GM12878 (cell line): Measurements from ENCODE around the gene PRR5L. TPM values are rescaled to one million over a fixed set of nuclear protein-coding genes. Genes with fewer than 3 reads are reported as not detected.

Experiments
- ATAC-seq: fragments of 200-7000 bp; cut with Tn5 transposase; 3 replicates; pipeline ENCODE4 v1.9.1; 2020; ENCODE audit warnings: mild to moderate bottlenecking, moderate library complexity
- BruUV-seq: library from RNA; stranded (reverse); fragments of 400-500 nt; replicated peaks from 2 replicates; lab custom pipeline; 2021; lab: Mats Ljungman, UMichigan
- CTCF ChIA-PET: fragments of 300-600 bp; sonication (Branson Sonifier 250); formaldehyde crosslinking; extraction: SDS; loops from one replicate; lab custom pipeline; 2021; ENCODE audit warnings: inconsistent platforms; lab: Yijun Ruan, JAX
- POLR2A ChIA-PET: fragments of 350-600 bp; formaldehyde crosslinking; extraction: SDS; loops from one replicate; lab custom pipeline; 2021; ENCODE audit warnings: inconsistent platforms; lab: Charles Lee
- RAD21 ChIA-PET: fragments of 300-600 bp; sonication (Branson Sonifier 250); formaldehyde crosslinking; loops from one replicate; lab custom pipeline; 2023; ENCODE audit warnings: antibody characterized with exemption; ENCODE audit not compliant: unreplicated experiment; lab: Charles Lee
- SMC1A ChIA-PET: fragments of 300-600 bp; sonication (Branson Sonifier 250); formaldehyde crosslinking; loops from one replicate; lab custom pipeline; 2023; ENCODE audit not compliant: unreplicated experiment, uncharacterized antibody; lab: Charles Lee
- DNase-seq: peaks from one replicate; pipeline ENCODE4 v3.0.0-alpha.2; 2011; ENCODE audit warnings: low read depth, low spot score
- FAIRE-seq: peaks from 3 replicates; lab custom pipeline; 2011; peaks lifted over from hg19 to GRCh38; lab: Jason Lieb, UNC
- H2AFZ ChIP-seq: 2 replicates; pipeline ENCODE4 v1.6.0; 2011; ENCODE audit warnings: low read depth, low read length, control low read depth; ENCODE audit not compliant: control insufficient read depth
- H3K27ac ChIP-seq: 2 replicates; pipeline ENCODE4 v1.5.1; 2011; ENCODE audit warnings: control low read depth; ENCODE audit not compliant: control insufficient read depth, insufficient read depth
- H3K27me3 ChIP-seq, 2 experiments: replicated peaks in 1 of 2; 2 replicates each; pipeline versions ENCODE4 v1.6.0 to v1.6.1; 2011; ENCODE audit warnings: low read length in 1 of 2; ENCODE audit not compliant: control insufficient read depth in 2 of 2, insufficient read depth in 2 of 2
- H3K36me3 ChIP-seq, 2 experiments: 2 replicates each; pipeline ENCODE4 v1.5.1; 2011; ENCODE audit warnings: low read length in 1 of 2; ENCODE audit not compliant: control insufficient read depth in 2 of 2, insufficient read depth in 2 of 2
- H3K4me1 ChIP-seq: 2 replicates; pipeline ENCODE4 v1.6.1; 2011; ENCODE audit warnings: mild to moderate bottlenecking, low read length, moderate library complexity, mixed read lengths; ENCODE audit not compliant: control insufficient read depth, insufficient read depth
- H3K4me2 ChIP-seq: 2 replicates; pipeline ENCODE4 v1.6.0; 2011; ENCODE audit warnings: control low read depth; ENCODE audit not compliant: control insufficient read depth, insufficient read depth
- H3K4me3 ChIP-seq: fragments of 200-600 bp; sonication (generic); 2 replicates; pipeline ENCODE4 v1.5.1; 2016
- H3K79me2 ChIP-seq: 2 replicates; pipeline ENCODE4 v1.6.0; 2011; ENCODE audit warnings: low read length; ENCODE audit not compliant: control insufficient read depth, insufficient read depth
- H3K9ac ChIP-seq: 2 replicates; pipeline ENCODE4 v1.8.0; 2011; ENCODE audit warnings: low read length, control low read depth, mixed read lengths; ENCODE audit not compliant: control insufficient read depth, insufficient read depth
- H3K9me3 ChIP-seq: replicated peaks from 3 replicates; pipeline ENCODE4 v1.5.1; 2011; ENCODE audit warnings: mild to moderate bottlenecking, low read length; ENCODE audit not compliant: control insufficient read depth, insufficient read depth
- H4K20me1 ChIP-seq: 2 replicates; pipeline ENCODE4 v1.6.0; 2011; ENCODE audit not compliant: control insufficient read depth, insufficient read depth
- BHLHE40 ChIP-seq, 2 experiments: fragments of 450-650 bp in 1 of 2; IDR thresholded peaks; 2 replicates each; pipeline ENCODE4 v1.6.1; 2011 to 2017; ENCODE audit warnings: low read depth in 2 of 2, borderline replicate concordance in 1 of 2, improper control_type of control experiment in 1 of 2, low read length in 1 of 2, mild to moderate bottlenecking in 1 of 2
- BMI1 ChIP-seq: fragments of 450-650 bp; IDR thresholded peaks from 2 replicates; pipeline ENCODE4 v1.6.1; 2016; ENCODE audit warnings: mild to moderate bottlenecking, moderate library complexity, borderline replicate concordance
- EED ChIP-seq: sonication (generic); IDR thresholded peaks from 2 replicates; pipeline ENCODE4 v1.6.1; 2016; ENCODE audit warnings: antibody characterized with exemption, low read depth
- KAT2A ChIP-seq: conservative IDR thresholded peaks from 2 replicates; pipeline ENCODE4 v1.6.1; 2011; ENCODE audit warnings: low read depth, low read length; ENCODE audit not compliant: control insufficient read depth
- MYB ChIP-seq: fragments of 150-350 bp; IDR thresholded peaks from 2 replicates; pipeline ENCODE4 v1.6.1; 2014; ENCODE audit warnings: mild to moderate bottlenecking, low read depth, low read length, borderline replicate concordance
- NBN ChIP-seq: fragments of 450-650 bp; IDR thresholded peaks from 2 replicates; pipeline ENCODE4 v1.6.1; 2016
- POLR2A ChIP-seq: IDR thresholded peaks from 2 replicates; pipeline ENCODE4 v1.6.1; 2011; ENCODE audit warnings: low read depth, mild to moderate bottlenecking, low read length
- SIX5 ChIP-seq: IDR thresholded peaks from 2 replicates; pipeline ENCODE4 v1.6.1; 2011; ENCODE audit warnings: mild to moderate bottlenecking, low read depth, low read length, moderate library complexity; ENCODE audit not compliant: severe bottlenecking
- SP1 ChIP-seq: IDR thresholded peaks from one replicate; pipeline ENCODE4 v1.6.1; 2011; ENCODE audit warnings: low read depth, low read length
- STAT3 ChIP-seq: IDR thresholded peaks from 2 replicates; pipeline ENCODE4 v1.6.1; 2011; ENCODE audit warnings: low read depth, low read length, improper control_type of control experiment
- ZNF384 ChIP-seq: IDR thresholded peaks from 2 replicates; pipeline ENCODE4 v1.6.1; 2012; ENCODE audit warnings: low read depth, mild to moderate bottlenecking, low read length, improper control_type of control experiment, borderline replicate concordance
- ZNF622 ChIP-seq: fragments of 450-650 bp; IDR thresholded peaks from 2 replicates; pipeline ENCODE4 v1.6.1; 2017; ENCODE audit warnings: mild to moderate bottlenecking, inconsistent platforms
- ZZZ3 ChIP-seq: IDR thresholded peaks from 2 replicates; pipeline ENCODE4 v1.6.1; 2011; ENCODE audit warnings: low read depth; ENCODE audit not compliant: control insufficient read depth, insufficient read length
- WGBS: methylation state at CpG from one replicate; pipeline ENCODE4 v1.1.6; 2016; ENCODE audit warnings: low lambda C conversion rate; ENCODE audit not compliant: insufficient replicate concordance, insufficient coverage; ENCODE audit errors: missing lambda C conversion rate; 5-methylcytosine and 5-hydroxymethylcytosine counted together
- in situ Hi-C: fragments of 300-500 bp; cut with MboI; formaldehyde crosslinking; loops from 9 replicates; pipeline ENCODE4 v1.14.3; 2018; ENCODE audit warnings: mixed read lengths
- intact Hi-C: fragments of 100-400 bp; cut with micrococcal nuclease; formaldehyde crosslinking; loops from one replicate; pipeline ENCODE4 v1.14.2; 2022; ENCODE audit not compliant: unreplicated experiment
- polyA plus RNA-seq, 11 experiments: library from polyadenylated mRNA; depleted of rRNA in 4 of 11; unstranded in 6 of 11; stranded (reverse) in 5 of 11; fragments of >200 nt; fragmentation: Nextera tagmentation in 4 of 11; fragmentation: Illumina TruSeq in 1 of 11; extraction: Ambion mirVana in 4 of 11; extraction: Trizol in 1 of 11; gene quantifications; 1 replicate in 1 of 11; 2 replicates in 10 of 11; pipeline versions ENCODE4 v1.2.1 to v1.2.3, GENCODE V29; 2011 to 2016; ENCODE audit warnings: inconsistent platforms in 2 of 11, missing spikeins in 2 of 11, low read depth in 1 of 11
- total RNA-seq, 4 experiments: library from RNA; depleted of rRNA in 3 of 4; stranded (reverse); fragments of >200 nt in 3 of 4; fragmentation: Illumina TruSeq in 1 of 4; extraction: Trizol in 1 of 4; gene quantifications; 2 replicates each; pipeline versions ENCODE4 v1.2.1 to v1.2.3, GENCODE V29; 2013 to 2021
- TF ChIP-seq, protein P1 (sequence below): fragments of 450-650 bp; IDR thresholded peaks from 2 replicates; pipeline ENCODE4 v1.6.1; 2018; ENCODE audit warnings: mild to moderate bottlenecking, low read depth, moderate library complexity; ENCODE audit not compliant: partially characterized antibody
- TF ChIP-seq, protein P2 (sequence below): IDR thresholded peaks from 2 replicates; pipeline ENCODE4 v1.6.1; 2011; ENCODE audit warnings: mild to moderate bottlenecking, low read depth, low read length, moderate library complexity; ENCODE audit not compliant: insufficient replicate concordance
- TF ChIP-seq, protein P3 (sequence below): IDR thresholded peaks from 2 replicates; pipeline ENCODE4 v1.6.1; 2011; ENCODE audit warnings: low read depth, low read length, improper control_type of control experiment, borderline replicate concordance

PRR5L gene
- total and polyA plus RNA-seq, 10 of the 15 experiments (the other 5 are each of a cell fraction or from before 2014, with no cell fraction given), result 0.11 to 4.2 (median 0.67) TPM; not detected in 1

DNA sequence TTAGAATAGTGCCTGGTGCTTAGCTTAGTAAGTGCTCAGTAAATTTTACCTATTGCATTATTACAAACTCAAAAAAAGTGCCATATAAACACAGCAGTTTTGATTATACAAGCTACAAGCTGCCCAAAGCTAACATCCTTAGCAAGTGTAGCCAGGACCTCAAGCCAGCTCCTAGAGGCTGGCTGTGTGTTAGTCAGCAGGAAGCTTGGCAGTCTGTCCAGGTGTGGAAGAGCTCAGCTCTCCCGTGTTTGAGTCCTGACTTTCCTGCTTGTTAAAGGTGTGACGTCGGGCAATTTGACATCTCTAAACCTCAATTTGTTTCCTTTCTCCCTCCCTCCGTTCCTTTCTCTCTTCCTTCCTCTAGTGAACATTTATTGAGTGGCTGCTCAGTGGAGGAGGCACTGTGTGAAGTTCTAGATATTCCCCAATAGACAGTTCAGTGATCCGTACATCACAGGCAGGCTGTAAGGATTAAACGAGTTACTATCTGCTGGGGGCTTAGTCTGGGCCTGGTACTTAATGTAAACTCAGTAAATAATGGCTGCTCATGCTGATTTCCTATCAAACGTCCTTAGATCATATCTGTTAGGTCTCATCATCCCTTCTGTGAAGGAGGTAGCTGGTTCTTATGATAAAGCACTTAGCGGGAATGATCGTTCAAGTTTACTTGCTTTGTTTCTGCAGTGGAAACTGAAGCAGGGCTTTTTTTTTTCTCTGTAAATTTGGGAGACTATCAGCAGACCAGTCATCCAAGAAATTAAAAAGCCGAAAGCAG lies 68.7 kb downstream of the PRR5L start:
- Histone ChIP-seq H3K4me1 (peaks cover 15% of the 10 kb centered on the region), H4K20me1 (no peaks in the 10 kb centered on the region), H3K9me3 (no peaks in the 10 kb centered on the region), H2AFZ (no peak overlapping the region), H3K4me3 (no peak overlapping the region), H3K9ac (no peak overlapping the region), H3K36me3 (no peaks in the 10 kb centered on the region), H3K79me2 (no peaks in the 10 kb centered on the region), H3K27ac (no peak overlapping the region), H3K27me3 (no peaks in the 10 kb centered on the region; a peak in 1 of 4 replicates), H3K4me2 (no peak overlapping the region)
- ATAC-seq (no peak), FAIRE-seq (no peak), DNase-seq (no peak)
- ChIA-PET POLR2A (no interaction called here), SMC1A (interaction anchor here (0.7 to 2.7 kb wide), 3 partner anchors 9 to 91 kb away, joined by 3 to 9 read pairs (median 3); no protein-coding TSS in a partner anchor), CTCF (interaction anchor here (1.1 to 1.2 kb wide), 2 partner anchors 11 to 58 kb away, joined by 3 read pairs; no protein-coding TSS in a partner anchor), RAD21 (interaction anchor here (0.6 to 1.3 kb wide), 2 partner anchors 8 to 13 kb away, joined by 3 read pairs; no protein-coding TSS in a partner anchor)
- intact Hi-C loops (no loop called here), in situ Hi-C loops (no loop called here)
- BruUV-seq, result no TSS peak
- TF ChIP-seq, protein P1, sequence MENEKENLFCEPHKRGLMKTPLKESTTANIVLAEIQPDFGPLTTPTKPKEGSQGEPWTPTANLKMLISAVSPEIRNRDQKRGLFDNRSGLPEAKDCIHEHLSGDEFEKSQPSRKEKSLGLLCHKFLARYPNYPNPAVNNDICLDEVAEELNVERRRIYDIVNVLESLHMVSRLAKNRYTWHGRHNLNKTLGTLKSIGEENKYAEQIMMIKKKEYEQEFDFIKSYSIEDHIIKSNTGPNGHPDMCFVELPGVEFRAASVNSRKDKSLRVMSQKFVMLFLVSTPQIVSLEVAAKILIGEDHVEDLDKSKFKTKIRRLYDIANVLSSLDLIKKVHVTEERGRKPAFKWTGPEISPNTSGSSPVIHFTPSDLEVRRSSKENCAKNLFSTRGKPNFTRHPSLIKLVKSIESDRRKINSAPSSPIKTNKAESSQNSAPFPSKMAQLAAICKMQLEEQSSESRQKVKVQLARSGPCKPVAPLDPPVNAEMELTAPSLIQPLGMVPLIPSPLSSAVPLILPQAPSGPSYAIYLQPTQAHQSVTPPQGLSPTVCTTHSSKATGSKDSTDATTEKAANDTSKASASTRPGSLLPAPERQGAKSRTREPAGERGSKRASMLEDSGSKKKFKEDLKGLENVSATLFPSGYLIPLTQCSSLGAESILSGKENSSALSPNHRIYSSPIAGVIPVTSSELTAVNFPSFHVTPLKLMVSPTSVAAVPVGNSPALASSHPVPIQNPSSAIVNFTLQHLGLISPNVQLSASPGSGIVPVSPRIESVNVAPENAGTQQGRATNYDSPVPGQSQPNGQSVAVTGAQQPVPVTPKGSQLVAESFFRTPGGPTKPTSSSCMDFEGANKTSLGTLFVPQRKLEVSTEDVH, result no peak
- no peak for TF ChIP-seq SP1
- no peak for TF ChIP-seq KAT2A
- no peak for TF ChIP-seq STAT3
- TF ChIP-seq, protein P2, sequence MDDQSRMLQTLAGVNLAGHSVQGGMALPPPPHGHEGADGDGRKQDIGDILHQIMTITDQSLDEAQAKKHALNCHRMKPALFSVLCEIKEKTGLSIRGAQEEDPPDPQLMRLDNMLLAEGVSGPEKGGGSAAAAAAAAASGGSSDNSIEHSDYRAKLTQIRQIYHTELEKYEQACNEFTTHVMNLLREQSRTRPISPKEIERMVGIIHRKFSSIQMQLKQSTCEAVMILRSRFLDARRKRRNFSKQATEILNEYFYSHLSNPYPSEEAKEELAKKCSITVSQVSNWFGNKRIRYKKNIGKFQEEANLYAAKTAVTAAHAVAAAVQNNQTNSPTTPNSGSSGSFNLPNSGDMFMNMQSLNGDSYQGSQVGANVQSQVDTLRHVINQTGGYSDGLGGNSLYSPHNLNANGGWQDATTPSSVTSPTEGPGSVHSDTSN, result no peak
- TF ChIP-seq, protein P3, sequence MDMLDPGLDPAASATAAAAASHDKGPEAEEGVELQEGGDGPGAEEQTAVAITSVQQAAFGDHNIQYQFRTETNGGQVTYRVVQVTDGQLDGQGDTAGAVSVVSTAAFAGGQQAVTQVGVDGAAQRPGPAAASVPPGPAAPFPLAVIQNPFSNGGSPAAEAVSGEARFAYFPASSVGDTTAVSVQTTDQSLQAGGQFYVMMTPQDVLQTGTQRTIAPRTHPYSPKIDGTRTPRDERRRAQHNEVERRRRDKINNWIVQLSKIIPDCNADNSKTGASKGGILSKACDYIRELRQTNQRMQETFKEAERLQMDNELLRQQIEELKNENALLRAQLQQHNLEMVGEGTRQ, result no peak
- TF ChIP-seq SIX5, result no peak
- TF ChIP-seq ZNF622, result no peak
- TF ChIP-seq MYB, result no peak
- TF ChIP-seq POLR2A, result no peak
- no peak for TF ChIP-seq NBN
- no peak for TF ChIP-seq ZNF384
- TF ChIP-seq ZZZ3, result no peak
- no peak for TF ChIP-seq EED
- TF ChIP-seq BMI1, result no peak
- no peak for TF ChIP-seq BHLHE40 (IDR thresholded peaks at IDR 0.05; ENCODE audit: borderline replicate concordance in 1 of 2, low read depth in 2 of 2, low read length in 1 of 2)
- 33% methylated on average over 10 of the region's 10 CpGs for WGBS
